NCI-H524 treated with DMSO at 0.1 percent for 48 hours (cell line): Measurements from ENCODE around the gene OR2V1.
"Not testable (repeated sequence)": the region's sequence is repeated elsewhere in the genome, so short reads cannot be mapped to it uniquely, and the experiment has no call there.

Experiments
- DNase-seq: peaks from one replicate; lab custom pipeline; 2025; lab: John Stamatoyannopoulos, UW

Gene OR2V1

GRCh38 chr5:181127907-181128626 lies 2.9 kb downstream of the OR2V1 start:
- no peak for DNase-seq

- DNase-seq: no peak
Observed at GRCh38 chr5:181127456-181127855, 3.5 kb downstream of the OR2V1 start.

- no peak for DNase-seq
Observed at GRCh38 chr5:181126841-181127240, 4.1 kb downstream of the OR2V1 start.

- no peak for DNase-seq
Observed at GRCh38 chr5:181124526-181124925, 6.4 kb downstream of the OR2V1 start.

GRCh38 chr5:181121675-181122561 lies 9.1 kb downstream of the OR2V1 start:
- DNase-seq: no peak

GRCh38 chr5:181120761-181121160 lies 10.2 kb downstream of the OR2V1 start:
- no peak for DNase-seq

GRCh38 chr5:181120306-181120705 lies 10.7 kb downstream of the OR2V1 start:
- no peak for DNase-seq

GRCh38 chr5:181119105-181119504 lies 11.9 kb downstream of the OR2V1 start:
- no peak for DNase-seq

- DNase-seq: no peak
Observed at GRCh38 chr5:181118369-181118768, 12.6 kb downstream of the OR2V1 start.

GRCh38 chr5:181114844-181115778 lies 15.9 kb downstream of the OR2V1 start:
- DNase-seq: no peak

GRCh38 chr5:181114284-181114843 lies 16.6 kb downstream of the OR2V1 start:
- no peak for DNase-seq

GRCh38 chr5:181113572-181113971 lies 17.4 kb downstream of the OR2V1 start:
- DNase-seq: not testable (repeated sequence)

GRCh38 chr5:181112476-181112875 lies 18.5 kb downstream of the OR2V1 start:
- DNase-seq: no peak

- DNase-seq: no peak
Observed at GRCh38 chr5:181111010-181111409, 20.0 kb downstream of the OR2V1 start.

GRCh38 chr5:181109489-181110013 lies 21.4 kb downstream of the OR2V1 start:
- no peak for DNase-seq

- no peak for DNase-seq
Observed at GRCh38 chr5:181108578-181109165, 22.3 kb downstream of the OR2V1 start.

GRCh38 chr5:181107699-181108098 lies 23.3 kb downstream of the OR2V1 start:
- no peak for DNase-seq

- no peak for DNase-seq
Observed at GRCh38 chr5:181105391-181106025, 25.5 kb downstream of the OR2V1 start.

GRCh38 chr5:181104606-181105390 lies 26.2 kb downstream of the OR2V1 start:
- DNase-seq: not testable (repeated sequence)

- not testable (repeated sequence) for DNase-seq
Observed at GRCh38 chr5:181104259-181104568, 26.8 kb downstream of the OR2V1 start.
